Natural killer cell (primary cell): ENCODE data around the gene GFOD1. TPM values are rescaled to one million over a fixed set of nuclear protein-coding genes. Genes with fewer than 3 reads are reported as not detected.

Experiments
- total RNA-seq, 4 donors: library from RNA; stranded (reverse); fragments of 120-200 nt in 1 of 4; gene quantifications; one replicate each; pipeline versions ENCODE4 v1.2.3 to v1.2.4, GENCODE V29; 2013 to 2022

Gene GFOD1
- total RNA-seq, 3 donors from 2014 or later (not counting 1 experiment from before 2014, with no cell fraction given) = 59.7 to 74.5 (median 71.2) TPM

Other genes with a start within 250 kb of the GFOD1 start
- 10 to 100 TPM; 20.1 to 29.7 (median 24.3) TPM for gene TBC1D7, start 159.1 kb downstream of the GFOD1 start, total RNA-seq
- gene SIRT5, start 87.0 kb upstream of the GFOD1 start, total RNA-seq = 10 to 100 TPM in 2 of 3 donors, 1 to 10 TPM in 1; 8.8 to 13.9 (median 12.2) TPM
- 10 to 100 TPM; 24.7 to 31.3 (median 29.6) TPM for gene NOL7, start 127.7 kb upstream of the GFOD1 start, total RNA-seq
- 10 to 100 TPM; 52.2 to 62.5 (median 57.6) TPM for gene RANBP9, start 224.2 kb upstream of the GFOD1 start, total RNA-seq